ENCODE measurements around the gene PLEKHF1.

Gene PLEKHF1

DNA sequence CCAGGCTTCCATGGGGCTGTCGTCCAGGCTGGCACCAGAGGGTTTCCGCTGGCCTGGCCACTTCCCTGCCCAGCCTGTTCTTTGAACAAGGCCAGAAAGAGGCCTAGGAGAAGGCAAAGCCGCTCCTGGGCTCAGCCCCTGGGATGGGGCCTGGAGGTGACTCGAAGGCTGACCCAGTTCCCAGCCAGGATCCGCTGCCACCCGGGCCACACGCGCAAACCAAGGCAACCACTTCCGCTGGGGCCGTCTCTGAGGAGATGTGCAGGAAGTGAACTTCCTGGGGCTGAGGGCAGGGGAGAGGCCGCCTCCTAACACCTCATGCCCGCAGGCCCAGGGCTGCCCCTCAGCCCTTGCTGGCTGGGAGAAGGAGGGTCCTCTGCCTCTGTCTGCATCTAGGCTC is 15.2 kb downstream of the PLEKHF1 start:
- DNase-seq = no peak

- DNase-seq = no peak
These were observed 15.7 kb downstream of the PLEKHF1 start for GRCh38 chr19:29680937-29681336.

DNA sequence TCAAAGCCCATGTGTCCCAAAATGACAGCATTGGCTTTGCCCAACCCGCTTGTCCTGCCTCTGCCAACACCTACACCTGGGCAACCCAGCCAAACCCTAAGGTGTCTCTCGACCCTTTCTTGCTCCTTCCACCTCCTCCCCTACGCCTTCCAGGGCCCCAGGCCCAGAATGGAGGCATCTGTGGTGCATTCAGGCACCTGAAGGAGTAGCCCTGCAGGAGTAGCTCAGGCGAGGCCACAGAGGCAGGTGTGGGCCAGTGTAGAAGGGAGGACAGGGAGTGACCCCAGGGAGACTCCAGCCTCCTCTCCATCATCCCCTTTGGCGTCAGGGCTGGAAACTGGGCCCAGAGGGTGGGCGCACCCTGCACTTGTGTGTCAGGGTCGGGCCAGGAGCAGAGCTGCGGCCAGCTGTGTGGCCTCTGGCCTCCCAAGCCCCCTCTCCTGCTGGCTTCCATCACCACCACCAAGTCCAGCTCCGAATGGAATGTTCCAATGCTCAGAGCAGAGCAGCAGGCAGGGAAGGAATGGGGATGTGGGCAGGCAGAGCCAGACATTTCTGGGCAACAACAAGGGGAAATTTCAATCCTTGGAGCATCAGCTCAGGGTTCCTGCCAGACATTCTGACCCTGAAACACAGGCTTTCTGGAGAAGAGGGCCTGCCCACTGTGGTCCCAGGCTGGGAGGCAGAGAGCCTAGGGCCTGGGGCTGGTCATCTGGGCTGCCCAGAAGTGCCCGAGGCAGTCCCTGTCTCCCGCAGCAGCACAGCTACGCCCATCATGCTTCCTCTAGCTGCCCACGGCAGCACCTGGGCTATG is 16.4 kb downstream of the PLEKHF1 start:
- no peak for DNase-seq

- DNase-seq = no peak
These were observed 17.1 kb downstream of the PLEKHF1 start for GRCh38 chr19:29682236-29682895.

DNA sequence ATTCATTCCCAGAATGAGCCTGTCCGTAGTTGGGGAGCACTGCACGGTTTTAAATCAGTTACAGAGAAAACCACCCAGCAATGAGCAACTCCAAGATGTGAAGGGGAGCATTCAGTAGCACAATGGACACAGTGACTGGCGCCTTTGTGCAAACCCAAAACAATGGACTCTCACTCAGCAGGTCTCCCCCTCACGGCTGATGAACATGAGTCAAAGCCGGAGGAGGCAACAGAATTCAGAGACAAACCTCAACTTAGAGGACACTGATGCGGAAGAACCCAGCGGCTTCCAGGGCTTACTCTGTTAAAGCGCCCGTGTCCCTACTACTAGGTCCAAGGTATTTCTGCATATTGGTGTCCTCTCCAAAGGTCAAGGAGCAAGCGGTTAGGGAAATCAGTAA is 17.7 kb downstream of the PLEKHF1 start:
- DNase-seq = no peak

- DNase-seq = no peak
These were observed 20.1 kb downstream of the PLEKHF1 start for GRCh38 chr19:29685326-29685725.

DNA sequence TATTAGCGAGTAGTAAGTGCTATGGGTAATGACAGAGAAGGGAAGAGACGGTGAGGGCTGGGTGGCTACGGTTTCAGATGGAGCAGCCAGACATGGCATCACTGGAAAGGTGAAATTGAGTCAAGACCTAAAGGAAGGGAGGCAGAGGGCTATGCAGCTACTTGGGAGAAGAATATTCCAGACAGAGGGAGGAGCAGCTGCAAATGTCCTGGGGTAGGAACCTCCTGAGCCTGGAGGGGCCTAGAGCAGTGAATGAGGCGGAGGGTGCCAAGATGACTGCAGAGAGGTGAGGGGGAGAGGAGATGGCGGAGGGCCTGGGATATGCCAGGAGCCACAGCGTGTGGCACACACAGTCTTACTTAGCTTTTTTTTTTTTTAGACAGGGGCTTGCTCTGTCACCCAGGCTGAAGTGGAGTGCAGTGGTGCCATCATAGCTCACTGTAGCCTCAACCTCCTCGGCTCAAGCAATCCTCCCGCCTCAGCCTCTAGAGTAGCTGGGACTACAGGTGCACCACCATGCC is 21.1 kb downstream of the PLEKHF1 start:
- no peak for DNase-seq

DNA sequence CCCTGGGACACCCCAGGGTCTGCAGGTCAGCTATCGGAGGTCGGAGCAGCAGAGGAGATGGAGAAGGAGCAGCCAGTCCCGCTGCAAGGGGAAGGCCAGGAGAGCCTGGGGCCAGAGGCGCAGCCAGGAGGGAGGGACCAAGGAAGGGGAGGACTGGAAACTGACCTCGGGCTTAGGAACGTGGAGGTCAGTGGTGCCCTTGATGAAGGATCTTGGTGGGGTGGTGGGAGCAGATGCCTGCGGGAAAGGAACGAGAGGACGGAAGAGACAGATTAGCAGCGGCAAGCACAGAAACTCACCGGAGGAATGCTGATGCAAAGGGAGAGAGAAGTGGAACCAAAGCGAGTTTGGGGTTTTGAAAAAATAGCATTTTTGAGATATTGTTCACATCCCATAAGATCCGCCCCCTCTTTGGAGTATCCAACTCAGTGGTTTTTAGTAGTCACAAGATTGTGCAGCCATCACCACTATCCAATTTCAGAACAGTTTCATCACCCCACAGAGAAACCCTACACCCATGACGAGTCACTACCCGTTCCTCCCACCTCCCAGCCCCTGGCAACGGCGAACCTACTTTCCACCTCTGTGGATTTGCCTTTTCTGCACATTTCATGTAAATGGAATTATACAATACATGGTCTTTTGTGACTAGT is 22.1 kb downstream of the PLEKHF1 start:
- no peak for DNase-seq

DNA sequence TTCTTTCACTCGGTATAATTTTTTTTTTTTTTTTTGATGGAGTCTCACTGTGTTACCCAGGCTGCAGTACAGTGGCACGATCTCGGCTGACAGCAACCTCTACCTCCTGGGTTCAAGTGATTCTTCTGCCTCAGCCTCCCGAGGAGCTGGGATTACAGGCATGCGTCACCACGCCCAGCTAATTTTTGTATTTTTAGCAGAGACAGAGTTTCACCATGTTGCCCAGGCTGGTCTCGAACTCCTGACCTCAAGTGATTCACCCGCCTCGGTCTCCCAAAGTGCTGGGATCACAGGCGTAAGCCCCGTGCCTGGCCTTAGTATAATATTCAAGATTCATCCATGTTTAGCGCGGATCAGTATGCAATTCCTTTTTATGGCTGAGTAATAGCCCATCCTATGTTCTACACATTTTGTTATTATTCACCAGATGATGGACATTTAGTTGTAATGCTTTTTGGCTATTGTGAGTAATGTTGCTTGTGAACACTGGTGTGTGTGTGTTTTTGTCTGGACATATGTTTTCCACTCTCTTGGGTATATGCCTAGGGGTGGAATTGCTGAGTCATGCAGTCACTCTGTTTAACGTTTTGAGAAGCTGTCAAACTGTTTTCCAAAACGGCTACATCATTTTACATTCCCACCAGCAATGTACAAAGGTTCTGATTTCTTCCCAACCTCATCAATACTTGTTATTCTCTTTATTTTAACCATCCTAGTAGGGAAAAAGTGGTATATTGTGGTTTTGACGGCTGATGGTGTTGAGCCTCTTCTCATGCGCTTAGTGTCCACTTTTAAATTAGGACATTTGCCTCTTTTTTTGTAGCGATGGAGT is 22.9 kb downstream of the PLEKHF1 start:
- no peak for DNase-seq

DNA sequence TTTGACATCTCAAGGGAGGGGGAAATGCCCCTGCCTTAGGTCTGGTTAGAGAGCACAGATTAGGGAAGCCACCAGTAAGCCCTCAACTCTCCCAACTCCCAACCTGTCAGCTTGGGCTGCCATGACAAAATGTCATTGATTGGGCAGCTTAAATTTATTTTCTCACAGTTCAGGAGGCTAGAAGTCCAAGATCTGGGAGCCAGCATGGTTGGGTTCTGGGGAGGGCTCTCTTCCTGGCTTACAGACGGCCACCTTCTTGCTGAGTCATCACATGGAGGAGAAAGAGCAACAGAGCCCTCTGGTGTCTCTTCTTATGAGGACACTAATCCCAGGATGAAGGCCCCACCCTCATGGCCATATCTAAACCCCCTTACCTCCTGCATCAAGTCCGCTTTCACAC is 25.6 kb downstream of the PLEKHF1 start:
- DNase-seq = no peak

DNA sequence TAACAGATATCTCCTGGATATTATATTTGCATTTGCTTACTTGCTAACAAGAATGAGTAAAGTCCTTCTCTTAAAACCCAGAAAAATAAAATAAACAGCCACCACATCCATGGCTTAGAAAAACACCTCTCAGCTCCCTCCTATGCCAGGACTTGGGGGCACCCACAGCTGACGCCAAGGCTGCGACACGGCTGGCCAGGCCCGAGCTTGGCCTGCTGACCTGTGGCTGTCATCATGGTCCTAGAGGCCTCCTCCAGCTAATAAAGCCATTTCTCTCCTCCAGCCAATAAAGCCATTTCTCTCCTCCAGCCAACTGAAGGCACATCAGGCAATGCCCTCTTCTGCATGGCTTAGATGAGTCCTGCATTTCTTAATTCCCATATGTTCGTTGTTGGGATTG is 28.9 kb downstream of the PLEKHF1 start:
- no peak for DNase-seq

GRCh38 chr19:29694669-29695627 is 29.7 kb downstream of the PLEKHF1 start:
- DNase-seq = peak; percentile 25

GRCh38 chr19:29695765-29696564 is 30.7 kb downstream of the PLEKHF1 start:
- DNase-seq = no peak

- DNase-seq = no peak
These were observed 31.2 kb downstream of the PLEKHF1 start for GRCh38 chr19:29696565-29696846.

DNA sequence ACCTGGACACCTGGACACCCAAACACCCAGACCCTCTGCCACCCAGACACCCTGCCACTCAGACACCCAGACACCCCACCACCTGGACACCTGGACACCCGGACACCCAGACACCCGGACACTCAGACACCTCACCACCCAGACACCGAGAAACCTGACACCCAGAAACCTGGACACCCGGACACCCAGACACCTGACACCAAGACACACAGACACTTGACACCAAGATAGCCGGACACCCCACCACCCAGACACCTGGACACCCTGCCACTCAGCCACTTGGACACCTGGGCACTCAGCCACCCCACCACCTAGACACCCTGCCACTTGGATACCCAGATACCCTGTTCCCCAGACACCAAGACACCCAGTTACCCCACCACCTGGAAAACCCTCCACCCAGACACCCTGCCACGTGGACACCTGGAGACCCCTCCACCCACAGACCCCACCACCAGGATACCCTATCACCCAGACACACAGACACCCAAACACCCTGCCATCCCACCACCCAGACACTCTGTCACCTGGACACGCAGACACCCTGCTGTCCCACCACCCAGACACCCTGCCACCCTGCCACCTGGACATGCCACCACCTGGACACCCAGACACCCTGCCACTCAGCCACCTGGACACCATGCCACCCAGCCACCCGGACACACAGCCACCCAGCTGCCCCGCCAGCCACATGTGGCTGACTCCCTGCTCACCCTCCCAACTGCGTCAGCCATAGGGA is 32.4 kb downstream of the PLEKHF1 start:
- DNase-seq = no peak

DNA sequence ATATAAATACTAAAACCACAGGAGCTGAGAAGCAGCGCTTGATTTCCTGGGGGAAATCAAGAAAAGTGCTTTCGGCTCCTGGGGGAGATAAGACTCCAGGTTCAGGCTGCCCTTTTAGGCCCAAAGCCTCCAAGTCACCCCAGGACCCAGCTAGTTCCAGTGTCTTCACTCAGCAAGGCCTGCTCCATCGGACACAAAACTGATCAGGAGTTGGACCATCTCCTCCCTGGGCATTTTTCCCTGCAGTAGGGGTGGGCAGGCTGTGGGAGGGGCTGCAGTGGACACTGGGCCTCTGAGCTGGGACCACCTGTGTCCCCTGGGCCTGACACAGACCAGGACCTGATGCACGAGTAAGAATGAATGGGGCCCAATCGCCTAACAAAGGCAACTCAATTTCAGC is 34.6 kb downstream of the PLEKHF1 start:
- no peak for DNase-seq

DNA sequence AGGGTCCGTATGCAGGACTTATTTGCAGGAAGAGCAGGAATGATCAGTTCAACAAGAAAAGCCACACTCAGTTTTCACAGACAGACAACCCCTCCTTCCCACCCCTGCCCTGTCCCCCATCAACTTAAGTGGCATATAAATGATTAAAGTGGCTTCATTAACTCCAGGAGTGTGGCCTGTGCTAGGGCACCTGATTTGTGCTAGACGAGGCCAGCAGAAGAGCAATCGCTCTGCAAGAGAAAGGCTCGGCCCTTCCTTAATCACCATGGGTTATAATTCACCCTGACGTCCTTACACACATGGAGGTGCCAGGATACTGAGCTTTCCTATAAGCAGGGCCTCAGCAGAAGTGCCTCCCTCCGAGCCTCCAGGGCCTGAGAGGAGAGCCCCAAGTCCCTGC is 35.2 kb downstream of the PLEKHF1 start:
- DNase-seq = no peak

DNA sequence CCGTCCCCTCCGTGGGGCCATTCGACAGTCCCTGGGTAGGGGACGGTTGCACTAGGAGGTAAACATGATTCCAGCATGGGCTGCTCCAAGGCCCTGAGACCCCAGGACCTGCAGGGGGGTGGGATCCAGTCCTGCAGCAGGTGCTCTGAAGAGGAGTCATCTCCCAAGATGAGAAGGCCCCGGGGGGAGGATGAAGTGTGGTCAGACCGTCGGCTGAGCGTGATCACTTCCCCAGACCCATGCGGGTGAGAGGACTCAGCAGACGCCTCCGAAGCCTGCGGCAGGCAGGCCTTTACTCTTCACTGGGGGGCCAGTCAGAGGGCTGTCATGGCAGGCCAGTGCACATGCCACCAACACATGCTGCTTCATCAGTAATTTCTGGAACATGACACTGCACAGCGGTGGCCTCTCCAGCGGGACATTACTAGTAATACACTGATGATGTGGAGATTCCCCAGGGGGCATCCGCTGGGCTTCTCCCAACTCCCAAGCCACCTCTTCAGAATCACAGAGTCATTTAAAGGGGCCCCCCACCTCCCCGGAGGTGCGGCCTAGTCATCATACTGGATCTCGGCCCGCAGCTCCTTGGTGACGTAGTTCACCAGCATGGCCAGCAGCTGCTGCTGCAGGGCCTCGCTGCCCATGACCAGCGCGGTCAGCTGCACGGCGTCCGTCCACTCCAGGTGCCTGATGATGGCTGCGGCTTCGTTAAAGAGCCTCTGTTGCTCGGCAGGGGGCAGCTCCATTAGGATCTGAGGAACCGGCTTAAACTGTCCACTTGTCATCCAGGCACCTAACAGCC is 37.1 kb downstream of the PLEKHF1 start:
- DNase-seq = no peak

- no peak for DNase-seq
These were observed 37.7 kb downstream of the PLEKHF1 start for GRCh38 chr19:29702963-29703320.
